Neural cell (in vitro differentiated cells): Measurements from ENCODE around the gene RNU2-63P.

Experiments used
- CTCF ChIP-seq: fragments of 450-650 bp; IDR thresholded peaks from 2 replicates; pipeline ENCODE4 v1.5.1; 2014; ENCODE audit warnings: antibody characterized with exemption, mild to moderate bottlenecking, moderate library complexity; ENCODE audit not compliant: poor library complexity, severe bottlenecking
- EP300 ChIP-seq: fragments of 450-650 bp; conservative IDR thresholded peaks from 2 replicates; pipeline ENCODE4 v1.6.1; 2014; ENCODE audit warnings: antibody characterized with exemption, mild to moderate bottlenecking, moderate library complexity; ENCODE audit not compliant: poor library complexity, severe bottlenecking
- EZH2 ChIP-seq: fragments of 200-600, 300-800 bp; shearing (Covaris generic), sonication (generic); IDR thresholded peaks from 2 replicates; pipeline ENCODE4 v1.6.1; 2014; ENCODE audit warnings: antibody characterized with exemption, low read length, borderline replicate concordance, mild to moderate bottlenecking; ENCODE audit not compliant: insufficient read depth, poor library complexity, severe bottlenecking
- MXI1 ChIP-seq: fragments of 450-650 bp; conservative IDR thresholded peaks from 2 replicates; pipeline ENCODE4 v1.6.1; 2014; ENCODE audit warnings: antibody characterized with exemption, mild to moderate bottlenecking; ENCODE audit not compliant: poor library complexity, severe bottlenecking
- POLR2AphosphoS5 ChIP-seq: IDR thresholded peaks from 2 replicates; pipeline ENCODE4 v1.6.1; 2012
- RAD21 ChIP-seq: fragments of 450-650 bp; conservative IDR thresholded peaks from 2 replicates; pipeline ENCODE4 v1.6.1; 2014; ENCODE audit warnings: antibody characterized with exemption, mild to moderate bottlenecking, moderate library complexity

- TF ChIP-seq CTCF (no peak), EP300 (no peak), EZH2 (no peak), POLR2AphosphoS5 (no peak), MXI1 (no peak), RAD21 (no peak)
Observed at GRCh38 chr2:88005776-88006175, 10.6 kb downstream of the RNU2-63P start.
